ENCODE results near the gene KCTD15.

DNA sequence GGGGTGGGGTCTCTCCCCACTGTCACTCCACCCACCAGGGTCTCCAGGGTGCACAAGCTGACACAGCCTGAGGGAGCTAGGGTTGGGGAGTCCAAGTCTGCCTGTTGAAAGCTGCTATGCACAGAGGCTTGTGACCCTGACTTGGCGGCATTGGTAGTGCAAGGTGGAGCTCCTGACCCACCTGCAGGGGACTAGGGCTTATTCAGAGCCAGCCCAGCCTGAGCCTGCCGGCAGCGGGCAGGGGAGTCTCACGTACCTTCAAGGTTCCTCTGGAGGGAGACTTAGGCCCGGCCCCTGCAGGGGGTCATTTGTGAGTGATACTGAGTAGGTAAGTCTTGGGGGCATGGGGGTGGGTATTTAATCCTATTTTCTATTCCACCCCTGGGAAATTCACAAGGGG lies 4.7 kb downstream of the KCTD15 start:
- TF ChIP-seq, protein P1, sequence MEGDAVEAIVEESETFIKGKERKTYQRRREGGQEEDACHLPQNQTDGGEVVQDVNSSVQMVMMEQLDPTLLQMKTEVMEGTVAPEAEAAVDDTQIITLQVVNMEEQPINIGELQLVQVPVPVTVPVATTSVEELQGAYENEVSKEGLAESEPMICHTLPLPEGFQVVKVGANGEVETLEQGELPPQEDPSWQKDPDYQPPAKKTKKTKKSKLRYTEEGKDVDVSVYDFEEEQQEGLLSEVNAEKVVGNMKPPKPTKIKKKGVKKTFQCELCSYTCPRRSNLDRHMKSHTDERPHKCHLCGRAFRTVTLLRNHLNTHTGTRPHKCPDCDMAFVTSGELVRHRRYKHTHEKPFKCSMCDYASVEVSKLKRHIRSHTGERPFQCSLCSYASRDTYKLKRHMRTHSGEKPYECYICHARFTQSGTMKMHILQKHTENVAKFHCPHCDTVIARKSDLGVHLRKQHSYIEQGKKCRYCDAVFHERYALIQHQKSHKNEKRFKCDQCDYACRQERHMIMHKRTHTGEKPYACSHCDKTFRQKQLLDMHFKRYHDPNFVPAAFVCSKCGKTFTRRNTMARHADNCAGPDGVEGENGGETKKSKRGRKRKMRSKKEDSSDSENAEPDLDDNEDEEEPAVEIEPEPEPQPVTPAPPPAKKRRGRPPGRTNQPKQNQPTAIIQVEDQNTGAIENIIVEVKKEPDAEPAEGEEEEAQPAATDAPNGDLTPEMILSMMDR (IDR thresholded peaks at IDR 0.05), result no peak
- TF ChIP-seq EP300 (IDR thresholded peaks at IDR 0.05) (no peak), POLR2A (IDR thresholded peaks at IDR 0.05) (no peak), POLR2AphosphoS5 (IDR thresholded peaks at IDR 0.05) (no peak)
